ENCODE measurements around the gene RBFOX1.

The RBFOX1 gene

GRCh38 chr16:7736138-7736665 lies 403.6 kb downstream of the RBFOX1 start:
- no peak overlapping the region for H2AFZ ChIP-seq (ENCODE audit: low read length)
- TF ChIP-seq EZH2phosphoT487 (IDR thresholded peaks at IDR 0.05; ENCODE audit: borderline replicate concordance), result no peak
- no peak for TF ChIP-seq CTCF (conservative IDR thresholded peaks at IDR 0.05; ENCODE audit: low read length)
- no peaks in the 10 kb centered on the region for H3K4me1 ChIP-seq (ENCODE audit: insufficient read depth, low read length, poor library complexity, severe bottlenecking)
- H3K4me2 ChIP-seq (ENCODE audit: low read depth, low read length, poor library complexity, severe bottlenecking), result no peak overlapping the region
- no peak overlapping the region for H3K4me3 ChIP-seq (ENCODE audit: low read length, poor library complexity, severe bottlenecking)
- no peaks in the 10 kb centered on the region for H3K9me3 ChIP-seq (ENCODE audit: insufficient read depth, low read depth, low read length)
- no peaks in the 10 kb centered on the region for H3K79me2 ChIP-seq (ENCODE audit: insufficient read depth, low read length)
- H3F3A ChIP-seq (ENCODE audit: low read depth), result no peaks in the 10 kb centered on the region
- H3K9ac ChIP-seq (ENCODE audit: low read depth, low read length, poor library complexity, severe bottlenecking), result no peak overlapping the region
- no peaks in the 10 kb centered on the region for H4K20me1 ChIP-seq (ENCODE audit: insufficient read depth, low read length, poor library complexity, severe bottlenecking)
- no peaks in the 10 kb centered on the region for H3K27me3 ChIP-seq (ENCODE audit: insufficient read depth, low read length, poor library complexity, severe bottlenecking)
- H3K36me3 ChIP-seq (ENCODE audit: insufficient read depth, low read length), result no peaks in the 10 kb centered on the region
- H3K9me2 ChIP-seq (replicated peaks; ENCODE audit: low read depth, low read length), result no peaks in the 10 kb centered on the region

GRCh38 chr16:7742626-7743025 lies 410.0 kb downstream of the RBFOX1 start:
- Histone ChIP-seq H2AFZ (ENCODE audit: low read length) (no peak overlapping the region), H3K79me2 (ENCODE audit: insufficient read depth, low read length) (no peaks in the 10 kb centered on the region), H3K9ac (ENCODE audit: low read depth, low read length, poor library complexity, severe bottlenecking) (no peak overlapping the region), H3K9me3 (ENCODE audit: insufficient read depth, low read depth, low read length) (no peaks in the 10 kb centered on the region), H3K4me1 (ENCODE audit: insufficient read depth, low read length, poor library complexity, severe bottlenecking) (no peaks in the 10 kb centered on the region), H3K4me2 (ENCODE audit: low read depth, low read length, poor library complexity, severe bottlenecking) (no peak overlapping the region), H3K9me2 (replicated peaks; ENCODE audit: low read depth, low read length) (no peaks in the 10 kb centered on the region), H3K36me3 (ENCODE audit: insufficient read depth, low read length) (no peaks in the 10 kb centered on the region), H4K20me1 (ENCODE audit: insufficient read depth, low read length, poor library complexity, severe bottlenecking) (no peaks in the 10 kb centered on the region), H3K27me3 (ENCODE audit: insufficient read depth, low read length, poor library complexity, severe bottlenecking) (no peaks in the 10 kb centered on the region), H3F3A (ENCODE audit: low read depth) (no peaks in the 10 kb centered on the region), H3K4me3 (ENCODE audit: low read length, poor library complexity, severe bottlenecking) (no peak overlapping the region)
- TF ChIP-seq EZH2phosphoT487 (IDR thresholded peaks at IDR 0.05; ENCODE audit: borderline replicate concordance) (no peak), CTCF (conservative IDR thresholded peaks at IDR 0.05; ENCODE audit: low read length) (no peak)

- no peak overlapping the region for H3K9ac ChIP-seq (ENCODE audit: low read depth, low read length, poor library complexity, severe bottlenecking)
- no peaks in the 10 kb centered on the region for H3K9me3 ChIP-seq (ENCODE audit: insufficient read depth, low read depth, low read length)
- no peaks in the 10 kb centered on the region for H3F3A ChIP-seq (ENCODE audit: low read depth)
- no peaks in the 10 kb centered on the region for H3K27me3 ChIP-seq (ENCODE audit: insufficient read depth, low read length, poor library complexity, severe bottlenecking)
- no peaks in the 10 kb centered on the region for H3K36me3 ChIP-seq (ENCODE audit: insufficient read depth, low read length)
- no peaks in the 10 kb centered on the region for H3K4me1 ChIP-seq (ENCODE audit: insufficient read depth, low read length, poor library complexity, severe bottlenecking)
- no peaks in the 10 kb centered on the region for H4K20me1 ChIP-seq (ENCODE audit: insufficient read depth, low read length, poor library complexity, severe bottlenecking)
- H3K9me2 ChIP-seq (replicated peaks; ENCODE audit: low read depth, low read length), result no peaks in the 10 kb centered on the region
- no peak overlapping the region for H2AFZ ChIP-seq (ENCODE audit: low read length)
- H3K79me2 ChIP-seq (ENCODE audit: insufficient read depth, low read length), result no peaks in the 10 kb centered on the region
- no peak for TF ChIP-seq CTCF (conservative IDR thresholded peaks at IDR 0.05; ENCODE audit: low read length)
- TF ChIP-seq EZH2phosphoT487 (IDR thresholded peaks at IDR 0.05; ENCODE audit: borderline replicate concordance), result no peak
- H3K4me3 ChIP-seq (ENCODE audit: low read length, poor library complexity, severe bottlenecking), result no peak overlapping the region
- no peak overlapping the region for H3K4me2 ChIP-seq (ENCODE audit: low read depth, low read length, poor library complexity, severe bottlenecking)
These were observed 412.1 kb downstream of the RBFOX1 start for GRCh38 chr16:7744546-7745264.
